GM10266 (cell line): ENCODE measurements around the gene WDR27.

Experiments
- DNase-seq: peaks from one replicate; pipeline ENCODE4 v3.0.0; 2012; ENCODE audit errors: extremely low spot score
- CTCF ChIP-seq: IDR thresholded peaks from 2 replicates; pipeline ENCODE4 v1.5.1; 2012; ENCODE audit warnings: mild to moderate bottlenecking, low read depth; ENCODE audit not compliant: control insufficient read depth, insufficient read depth; ENCODE audit errors: missing control alignments

Gene WDR27

DNA sequence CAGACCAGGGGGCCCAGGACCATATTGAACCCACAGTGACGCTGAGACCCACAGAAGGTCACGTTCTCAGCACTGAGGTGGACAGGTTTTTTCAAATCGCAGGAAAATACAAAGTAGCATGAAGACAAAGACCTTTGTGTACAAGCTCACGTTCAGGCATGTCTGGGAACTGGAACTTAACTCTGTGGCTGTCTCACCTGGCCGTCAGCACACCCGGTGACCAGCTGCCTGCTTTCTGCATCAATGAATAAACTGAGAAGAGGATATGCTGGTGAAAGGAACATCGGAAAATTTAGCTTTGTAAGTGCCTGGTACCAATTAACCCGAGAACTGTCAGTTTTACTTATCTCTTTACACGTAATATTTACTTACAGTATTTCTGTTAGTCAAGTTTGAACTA, 36.5 kb downstream of the WDR27 start:
- DNase-seq, result no peak
- TF ChIP-seq CTCF, result no peak

- TF ChIP-seq CTCF, result no peak
- DNase-seq, result no peak
Measured at GRCh38 chr6:169664227-169664626, 37.6 kb downstream of the WDR27 start.

DNA sequence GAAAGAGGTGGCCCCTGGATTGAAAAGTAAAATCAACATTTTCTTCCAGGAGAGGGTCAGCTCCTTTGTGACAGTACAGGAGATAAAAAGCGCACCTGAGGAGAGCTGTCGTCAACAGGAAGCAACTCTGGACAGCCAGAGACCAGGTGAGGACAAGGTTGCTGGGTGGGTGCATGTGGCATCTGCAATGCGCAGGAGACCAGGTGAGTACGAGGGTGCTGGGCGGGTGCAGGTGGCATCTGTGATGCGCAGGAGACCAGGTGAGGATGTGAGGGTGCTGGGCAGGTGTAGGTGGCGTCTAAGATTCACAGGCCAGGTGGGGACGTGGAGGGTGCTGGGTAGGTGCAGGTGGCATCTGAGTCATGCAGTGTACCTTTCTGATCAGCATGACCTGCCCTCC, 38.4 kb downstream of the WDR27 start:
- DNase-seq, result no peak
- TF ChIP-seq CTCF, result no peak

GRCh38 chr6:169661391-169661756, 40.5 kb downstream of the WDR27 start:
- no peak for DNase-seq
- TF ChIP-seq CTCF, result no peak

DNA sequence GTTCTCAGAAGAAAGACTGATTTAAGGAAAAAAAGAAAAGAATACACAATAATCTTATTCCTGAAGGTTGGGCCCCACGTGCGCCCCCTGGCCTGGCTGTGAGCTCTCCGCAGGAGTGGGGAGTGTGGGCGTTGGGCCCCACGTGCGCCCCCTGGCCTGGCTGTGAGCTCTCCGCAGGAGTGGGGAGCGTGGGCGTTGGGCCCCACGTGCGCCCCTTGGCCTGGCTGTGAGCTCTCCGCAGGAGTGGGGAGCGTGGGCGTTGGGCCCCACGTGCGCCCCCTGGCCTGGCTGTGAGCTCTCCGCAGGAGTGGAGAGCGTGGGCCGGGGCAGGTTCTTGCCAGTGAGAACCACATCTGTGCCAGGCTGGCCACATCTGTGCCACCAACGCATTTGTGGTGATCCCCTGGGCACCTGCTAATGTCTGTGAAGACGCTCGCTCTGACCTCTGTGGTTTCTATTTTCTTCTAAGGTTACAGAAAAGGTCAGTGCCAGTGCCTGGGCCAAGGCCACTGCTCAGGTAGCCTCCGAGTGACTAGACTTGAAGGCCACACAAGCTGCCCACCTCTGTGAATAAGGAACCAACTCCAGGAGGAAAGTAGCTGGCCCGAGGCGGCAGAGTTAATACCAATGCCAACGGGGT, 41.0 kb downstream of the WDR27 start:
- no peak for DNase-seq
- no peak for TF ChIP-seq CTCF

GRCh38 chr6:169659820-169660610, 41.8 kb downstream of the WDR27 start:
- TF ChIP-seq CTCF, result no peak
- DNase-seq, result no peak

- TF ChIP-seq CTCF, result no peak
- DNase-seq, result no peak
Measured at GRCh38 chr6:169657284-169657610, 44.6 kb downstream of the WDR27 start.
